ENCODE measurements around the gene MYO1B.

MYO1B gene

DNA sequence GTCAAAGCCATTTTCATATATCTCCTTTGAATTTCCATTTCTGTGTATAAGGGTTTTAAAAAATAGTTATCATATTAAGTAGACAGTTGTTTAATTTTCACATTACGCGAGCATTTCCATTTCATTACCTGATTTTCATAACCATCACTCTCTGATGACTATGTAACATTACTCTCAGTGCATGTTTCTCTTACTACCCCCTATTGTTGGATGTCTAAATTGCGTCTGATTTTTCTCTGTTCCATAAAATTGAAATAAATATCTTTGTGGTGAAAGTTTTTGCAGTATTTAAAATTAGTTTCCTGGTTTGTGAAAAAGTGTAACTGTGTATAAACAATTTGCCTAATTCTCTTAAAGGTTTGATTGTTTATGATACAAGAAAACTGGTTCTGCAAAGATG, 123.8 kb downstream of the MYO1B start:
- DNase-seq = no peak

DNA sequence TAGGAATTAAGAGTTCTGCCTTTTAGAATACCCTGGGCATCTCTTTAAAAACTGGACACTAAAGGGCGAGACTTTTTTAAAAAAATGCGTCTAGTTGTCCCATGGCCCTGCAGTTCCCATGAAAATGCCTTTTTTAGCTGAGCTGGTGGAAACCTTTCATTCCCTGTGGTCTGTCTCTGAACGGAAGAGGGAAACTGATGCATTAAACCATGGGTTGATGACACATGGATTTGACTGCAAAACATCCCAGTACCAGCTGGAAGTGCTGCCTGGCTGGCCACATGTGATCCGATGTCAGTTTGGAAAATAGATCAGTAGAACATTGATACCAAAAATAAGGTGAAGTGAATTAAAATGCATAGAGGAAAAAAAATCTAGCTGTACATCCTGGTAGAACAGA, 129.2 kb downstream of the MYO1B start:
- no peak for DNase-seq

DNA sequence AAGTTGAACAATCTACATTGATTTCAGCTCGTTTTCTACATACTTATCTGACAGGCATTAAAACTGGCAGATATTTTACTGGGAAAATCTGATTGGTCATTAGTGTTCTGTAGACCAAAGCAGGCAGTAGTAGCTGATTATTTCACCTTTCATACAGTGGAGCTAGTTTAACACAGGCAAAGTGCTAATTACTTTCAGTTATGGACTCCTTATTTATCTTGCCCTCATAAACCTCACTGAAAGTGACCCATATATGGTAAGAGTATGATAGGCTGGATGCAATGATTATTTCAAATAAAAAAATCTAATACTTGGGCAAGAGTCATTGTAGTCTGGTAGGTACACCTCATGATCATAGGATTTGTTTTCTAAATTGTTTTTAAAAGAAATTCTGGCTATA, 129.7 kb downstream of the MYO1B start:
- no peak for DNase-seq

DNA sequence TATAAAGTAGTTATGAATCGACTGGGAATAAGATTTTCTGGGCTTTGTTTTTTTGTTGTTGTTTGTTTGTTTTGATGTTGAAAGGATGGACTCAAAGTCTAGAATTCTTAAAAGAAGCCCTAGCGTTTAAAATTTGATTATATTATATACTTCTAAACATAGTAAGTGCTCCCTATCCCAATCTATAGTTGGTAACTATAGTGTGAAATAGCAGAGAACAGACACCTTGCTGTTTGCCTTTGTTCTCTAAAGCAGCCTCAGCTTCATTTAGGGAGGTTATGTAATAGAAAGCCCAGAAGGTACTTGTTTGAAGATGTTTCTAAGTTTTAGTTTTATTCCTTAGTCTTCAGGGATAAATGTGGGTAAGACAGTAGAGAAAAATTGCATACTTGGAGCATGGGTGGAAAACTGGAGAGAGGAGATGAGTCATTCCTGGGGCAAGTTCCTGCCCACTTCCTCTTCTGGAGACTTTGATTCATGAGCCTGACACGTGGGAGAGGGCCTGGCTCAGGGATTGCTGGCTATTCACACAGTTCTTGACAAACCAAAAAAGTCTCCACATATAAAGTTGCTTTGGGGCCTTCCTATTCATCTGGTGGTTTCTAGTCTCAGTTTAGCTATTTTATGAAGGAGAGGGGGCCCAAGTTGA, 131.9 kb downstream of the MYO1B start:
- peak; percentile 84 for DNase-seq

DNA sequence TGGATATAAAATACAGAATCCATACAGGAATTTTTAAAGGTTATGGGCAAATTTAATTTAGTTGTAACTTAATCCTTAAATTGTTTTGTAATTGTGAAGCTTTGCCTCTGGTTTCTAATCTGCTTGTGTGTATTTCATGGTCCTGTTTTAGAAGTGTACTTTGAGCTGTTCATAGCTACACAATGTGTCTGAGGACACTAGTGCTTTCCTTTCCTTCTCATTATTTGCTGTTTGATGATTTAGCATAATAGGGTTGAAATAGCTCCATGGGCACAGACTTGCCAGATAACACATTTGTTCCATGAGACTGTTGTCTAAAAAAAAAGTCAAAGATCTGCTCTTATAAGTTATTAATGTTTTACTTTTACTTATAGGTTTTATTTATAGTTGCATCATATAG, 134.2 kb downstream of the MYO1B start:
- no peak for DNase-seq

DNA sequence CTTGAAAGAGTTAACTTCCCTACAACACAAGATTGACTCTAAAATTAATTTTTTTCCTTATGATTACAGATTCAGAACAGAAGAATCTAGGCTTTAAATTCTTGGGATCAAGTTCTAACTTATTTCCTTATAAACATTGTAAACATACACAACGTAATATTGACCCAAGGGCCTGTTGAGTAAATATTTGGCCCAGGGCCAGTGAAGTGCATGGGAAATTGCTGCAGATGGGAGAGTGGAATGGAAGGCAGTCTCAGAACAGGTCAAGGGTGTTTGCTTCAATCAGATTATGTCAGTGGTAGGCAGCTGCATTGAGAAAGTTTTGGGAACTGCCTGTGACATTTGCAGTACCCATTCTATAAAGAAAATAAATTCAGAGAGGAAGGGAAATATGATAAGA, 137.6 kb downstream of the MYO1B start:
- DNase-seq = no peak

DNA sequence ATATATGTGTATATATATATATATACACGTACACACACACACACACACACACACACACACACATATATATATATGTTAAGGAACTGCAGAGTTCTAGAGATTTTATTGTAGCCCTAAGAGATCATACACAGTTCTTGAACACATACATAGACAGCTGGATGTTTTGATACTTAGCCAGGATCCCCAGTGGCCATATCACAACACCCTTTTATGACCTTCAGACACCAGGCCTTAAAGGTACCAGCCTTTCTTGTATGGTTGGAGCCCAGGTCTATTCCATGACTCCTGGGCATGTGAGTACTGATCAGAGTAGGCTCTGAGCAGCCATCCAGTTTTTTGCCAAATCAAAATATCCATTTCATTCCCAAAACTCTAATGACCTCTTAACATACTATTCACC, 138.3 kb downstream of the MYO1B start:
- no peak for DNase-seq

DNA sequence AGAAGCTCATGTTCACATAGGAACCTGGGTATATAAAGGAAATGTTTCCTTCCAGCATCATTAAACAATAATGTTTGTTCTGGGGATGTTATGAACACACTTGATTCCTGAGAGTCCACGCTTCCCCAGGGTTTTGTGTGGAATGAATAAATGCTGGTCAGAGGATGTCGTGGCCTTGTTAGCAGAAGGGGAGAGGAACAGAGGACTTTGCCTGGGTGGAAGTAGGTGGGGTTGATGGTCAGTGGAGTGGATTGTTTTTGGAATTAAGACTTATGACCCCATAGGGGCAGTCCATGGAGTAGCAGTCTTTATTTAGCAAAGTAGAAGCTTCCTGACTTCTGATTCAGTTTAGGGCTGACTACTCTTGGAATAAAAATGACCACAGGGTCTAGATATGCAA, 139.6 kb downstream of the MYO1B start:
- DNase-seq = no peak

DNA sequence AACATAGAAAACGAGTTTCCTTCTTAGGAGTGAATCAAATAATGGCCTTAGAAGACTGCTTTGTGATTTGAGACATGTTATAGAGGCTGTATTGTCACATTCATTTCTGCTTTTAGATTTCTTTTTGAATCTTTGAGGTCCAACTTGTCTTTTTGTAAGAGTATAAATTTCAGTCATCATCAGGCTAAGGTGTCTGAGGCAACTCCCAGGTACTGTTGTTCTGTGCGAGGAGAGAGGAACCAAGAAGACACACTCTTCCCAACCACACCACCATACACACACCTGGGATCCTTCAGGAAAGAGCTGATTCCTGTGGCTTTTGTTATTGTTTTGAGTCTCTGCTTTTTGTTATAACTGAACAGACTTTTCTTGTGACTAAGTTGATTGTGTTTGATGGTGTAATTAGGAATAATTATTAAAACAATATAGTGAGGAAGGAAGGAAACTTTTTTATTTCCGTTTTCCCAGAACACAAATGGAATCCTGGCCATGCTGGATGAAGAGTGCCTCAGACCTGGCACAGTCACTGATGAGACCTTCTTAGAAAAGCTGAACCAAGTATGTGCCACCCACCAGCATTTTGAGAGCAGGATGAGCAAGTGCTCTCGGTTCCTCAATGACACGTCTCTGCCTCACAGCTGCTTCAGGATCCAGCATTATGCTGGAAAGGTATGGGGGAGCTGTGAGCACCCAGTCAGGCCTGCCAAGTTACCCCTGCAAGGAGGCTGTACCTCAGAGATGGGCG, 140.4 kb downstream of the MYO1B start:
- no peak for DNase-seq

DNA sequence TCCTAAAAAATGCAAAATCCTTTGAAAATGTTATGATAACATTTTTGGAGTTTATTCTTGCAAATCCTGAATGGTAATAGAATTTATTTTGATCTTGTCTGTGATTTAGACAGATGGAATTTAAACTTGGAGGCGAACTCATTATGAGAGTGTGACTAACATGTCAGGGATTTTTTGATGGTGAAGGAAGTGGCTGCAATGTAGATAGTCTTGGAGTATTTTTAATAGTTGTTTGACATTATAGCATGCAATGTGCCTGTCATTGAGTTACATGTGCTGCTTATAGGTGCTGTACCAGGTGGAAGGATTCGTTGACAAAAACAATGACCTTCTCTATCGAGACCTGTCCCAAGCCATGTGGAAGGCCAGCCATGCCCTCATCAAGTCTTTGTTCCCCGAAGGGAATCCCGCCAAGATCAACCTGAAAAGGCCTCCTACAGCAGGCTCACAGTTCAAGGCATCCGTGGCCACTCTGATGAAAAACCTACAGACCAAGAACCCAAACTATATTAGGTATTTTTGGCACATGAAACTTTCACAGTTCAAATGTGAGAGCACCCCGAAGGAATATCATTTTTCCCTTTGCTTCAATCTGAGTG, 141.8 kb downstream of the MYO1B start:
- DNase-seq = no peak

DNA sequence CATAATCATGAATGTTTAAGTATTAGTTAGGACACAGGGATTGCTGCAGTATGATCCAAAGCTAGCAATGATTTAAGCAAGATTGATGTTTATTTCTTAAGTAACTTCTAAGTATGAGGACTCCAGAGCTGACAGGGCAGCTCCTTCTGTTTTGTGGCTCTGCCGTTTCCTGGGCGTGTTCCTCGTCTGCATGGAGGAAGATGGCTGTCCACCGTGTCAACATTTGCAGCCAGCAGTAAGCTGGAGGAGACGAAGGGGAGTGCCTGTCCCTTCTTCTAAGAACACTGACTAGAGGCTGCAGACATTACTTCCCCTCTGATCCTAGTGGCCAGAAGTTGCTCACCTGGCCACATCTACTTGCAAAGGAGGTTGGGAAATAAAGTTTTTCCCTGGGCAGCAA, 144.1 kb downstream of the MYO1B start:
- DNase-seq = no peak

DNA sequence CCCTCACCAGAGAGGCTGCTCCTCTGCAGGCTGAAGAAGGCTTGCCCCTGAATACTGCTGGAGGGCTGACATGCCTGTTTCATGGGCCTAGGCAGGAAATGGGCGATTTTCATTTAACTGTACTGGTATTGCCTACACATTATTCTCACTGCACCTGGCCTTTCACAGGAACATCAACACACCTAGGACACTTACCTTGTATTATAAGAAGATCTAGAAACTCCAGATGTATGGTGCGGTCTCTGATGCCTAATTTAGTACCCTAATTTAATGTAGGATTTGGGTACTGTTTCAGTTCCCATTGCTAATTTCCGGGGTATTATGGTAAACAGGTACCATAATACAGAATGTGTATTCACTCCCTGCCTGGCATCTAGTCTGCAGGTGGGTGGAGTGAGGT, 146.0 kb downstream of the MYO1B start:
- no peak for DNase-seq

DNA sequence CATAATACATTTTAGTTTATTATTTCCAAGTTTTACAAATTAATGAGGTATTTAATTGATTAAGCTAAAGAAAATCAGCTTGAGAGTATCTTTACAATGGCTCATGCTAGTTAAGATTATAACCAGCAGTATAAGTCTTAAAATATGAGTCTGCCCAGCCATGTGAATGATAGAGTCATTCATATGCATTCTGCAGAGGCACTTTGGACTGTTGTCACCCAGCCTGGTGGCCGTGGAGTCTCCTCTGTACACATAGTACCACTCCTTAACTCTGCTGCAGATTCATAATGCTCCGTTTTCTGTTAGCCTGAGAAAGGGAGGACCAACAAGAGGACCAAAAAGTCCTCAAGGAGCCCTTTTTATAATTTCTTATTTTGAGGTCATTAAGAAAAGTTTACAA, 148.8 kb downstream of the MYO1B start:
- DNase-seq = no peak

DNA sequence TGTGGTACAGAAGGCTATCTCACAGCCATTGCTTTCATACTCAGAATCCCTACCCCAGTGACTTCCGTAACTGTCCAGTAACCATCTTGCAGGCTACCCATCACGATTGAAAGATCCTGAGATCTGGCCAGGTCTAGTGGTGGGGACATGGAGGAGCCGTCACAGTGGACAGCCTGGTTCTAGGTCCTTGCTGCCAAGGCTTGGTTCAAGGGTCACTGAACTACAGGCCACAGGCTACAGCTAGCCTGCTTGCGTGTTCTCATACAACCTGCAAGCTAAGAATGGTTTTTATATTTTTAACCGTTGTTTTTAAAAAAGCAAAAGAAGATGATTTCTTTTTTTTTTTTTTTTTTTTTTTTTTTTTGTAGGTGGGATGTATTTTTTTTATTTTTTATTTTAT, 151.6 kb downstream of the MYO1B start:
- no peak for DNase-seq

DNA sequence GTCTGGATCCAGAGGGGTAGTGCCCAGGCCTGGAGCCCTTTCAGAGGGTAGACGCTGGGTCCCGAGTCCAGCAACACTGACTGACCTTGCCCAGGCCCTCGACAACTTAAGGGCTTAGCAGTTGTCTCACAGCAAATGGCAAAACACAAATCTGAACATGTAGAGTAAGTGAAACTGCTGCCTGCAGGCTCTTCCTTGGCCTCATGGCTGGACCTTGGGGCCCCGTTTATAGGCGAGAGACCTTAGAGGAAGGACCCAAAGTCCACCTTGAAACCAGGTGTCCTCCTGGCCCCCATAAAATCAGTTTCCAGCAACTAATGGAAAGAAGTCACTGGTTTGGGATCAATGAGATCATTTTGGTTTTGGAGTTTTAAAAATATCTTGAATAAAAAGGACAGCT, 154.4 kb downstream of the MYO1B start:
- DNase-seq = no peak

DNA sequence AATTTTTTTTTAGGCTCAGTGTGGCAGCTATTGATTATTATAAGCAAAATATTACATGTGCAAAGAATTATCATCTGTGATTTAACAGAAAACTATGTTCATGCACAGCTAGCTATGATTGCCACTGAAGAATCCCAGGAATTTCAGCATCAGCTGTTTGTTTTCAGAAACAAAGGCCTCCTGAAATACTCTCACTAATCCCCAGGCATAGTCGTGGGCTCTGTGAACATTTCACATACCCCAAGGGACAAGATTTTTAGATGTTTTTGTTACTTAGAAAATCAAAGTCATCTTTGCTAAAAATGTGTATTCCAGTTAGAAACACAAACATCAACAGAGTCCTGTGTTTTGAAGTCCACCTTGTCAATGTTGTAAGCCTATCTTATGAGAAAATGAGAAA, 156.1 kb downstream of the MYO1B start:
- DNase-seq = no peak

DNA sequence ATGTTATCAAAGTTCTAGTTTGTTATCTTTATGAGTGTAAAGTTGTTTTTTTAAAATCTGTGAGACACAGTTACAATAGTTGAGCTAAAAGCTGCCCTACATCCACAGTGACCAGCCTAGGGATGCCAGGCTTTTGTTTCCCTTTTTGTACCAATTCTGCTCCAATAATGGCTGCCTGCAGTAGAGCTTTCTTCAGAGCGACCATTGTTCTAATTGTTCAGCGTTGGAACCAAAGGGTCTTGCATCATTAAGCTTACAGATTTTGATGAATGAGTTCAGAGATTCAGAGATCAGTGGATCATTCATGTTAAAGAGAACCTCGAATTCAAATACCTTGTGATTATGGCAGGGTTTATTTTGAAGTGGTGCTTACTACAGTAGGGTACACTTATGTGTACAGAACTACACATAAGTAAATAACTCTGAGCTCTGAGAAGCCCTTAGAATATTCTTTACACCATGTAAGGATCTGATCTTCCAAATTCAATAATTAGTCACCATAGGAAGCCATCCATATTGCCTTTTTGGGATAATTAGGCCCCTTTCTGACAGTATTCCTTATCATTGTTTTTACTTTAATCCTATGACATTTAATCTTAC, 157.9 kb downstream of the MYO1B start:
- DNase-seq = no peak

DNA sequence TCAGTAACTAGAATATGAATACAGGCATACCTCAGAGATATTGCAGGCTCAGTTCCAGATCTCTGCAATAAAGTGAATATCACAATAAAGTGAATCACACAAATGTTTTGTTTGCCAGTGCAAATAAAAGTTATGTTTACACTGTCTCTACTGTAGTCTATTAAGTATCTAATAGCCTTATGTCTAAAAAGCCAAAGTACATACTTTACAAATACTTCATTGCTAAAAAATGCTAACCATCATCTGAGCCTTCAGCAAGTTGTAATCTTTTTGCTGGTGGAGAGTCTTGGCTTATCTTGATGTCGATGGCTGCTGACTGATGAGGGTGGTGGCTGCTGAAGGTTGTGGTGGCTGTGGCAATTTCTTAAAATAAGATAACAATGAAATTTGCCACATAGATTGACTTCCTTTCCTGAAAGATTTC, 159.4 kb downstream of the MYO1B start:
- no peak for DNase-seq

DNA sequence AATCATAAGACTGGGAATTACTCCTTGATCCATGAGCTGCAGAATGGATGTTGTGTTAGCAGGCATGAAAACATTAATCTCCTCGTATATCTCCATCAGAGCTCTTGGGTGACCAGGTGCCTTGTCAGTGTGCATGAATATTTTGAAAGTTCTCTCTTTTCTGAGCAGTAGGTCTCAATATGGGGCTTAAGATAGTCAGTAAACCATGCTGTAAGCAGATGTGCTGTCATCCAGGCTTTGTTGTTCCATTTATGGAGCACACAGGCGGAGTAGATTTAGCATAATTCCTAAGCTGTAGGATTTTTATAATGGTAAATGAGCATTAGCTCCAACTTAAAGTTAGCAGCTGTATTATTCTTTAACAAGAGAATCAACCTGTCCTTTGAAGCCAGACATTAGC, 160.3 kb downstream of the MYO1B start:
- DNase-seq = no peak

DNA sequence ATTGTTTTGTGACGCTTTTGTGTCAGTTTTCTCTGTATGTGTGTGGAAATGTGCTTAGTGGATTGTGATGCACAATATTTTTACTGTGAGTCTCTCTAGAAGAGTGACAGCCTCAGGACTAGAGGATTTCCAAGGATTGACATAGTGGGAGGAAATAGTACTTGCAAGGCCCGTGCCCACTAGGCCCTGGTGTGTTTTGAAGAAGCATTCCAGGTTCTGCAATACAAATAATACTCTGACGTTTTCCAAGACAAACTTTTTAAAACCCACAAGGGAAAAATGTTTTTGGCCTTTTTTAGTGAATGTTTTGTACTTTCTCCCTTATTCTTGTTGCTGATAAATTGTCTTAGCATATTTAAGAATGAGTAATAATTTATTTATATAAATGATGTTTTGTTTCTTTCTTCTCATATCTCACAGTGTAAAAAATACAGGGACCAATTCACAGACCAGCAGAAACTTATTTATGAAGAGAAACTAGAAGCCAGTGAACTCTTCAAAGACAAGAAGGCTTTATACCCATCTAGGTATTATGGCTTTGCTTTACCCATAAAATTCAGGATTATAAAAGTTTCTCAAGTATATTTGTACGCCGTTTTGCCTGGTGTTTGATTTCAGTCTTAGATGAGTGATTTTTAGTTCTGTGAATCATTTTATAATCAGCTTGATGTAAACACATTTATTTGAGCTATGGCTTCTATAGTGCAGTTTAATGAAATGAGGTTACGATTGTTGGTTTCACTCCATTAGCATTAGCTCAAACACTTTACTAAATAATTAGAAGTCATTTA, 165.6 kb downstream of the MYO1B start:
- no peak for DNase-seq

DNA sequence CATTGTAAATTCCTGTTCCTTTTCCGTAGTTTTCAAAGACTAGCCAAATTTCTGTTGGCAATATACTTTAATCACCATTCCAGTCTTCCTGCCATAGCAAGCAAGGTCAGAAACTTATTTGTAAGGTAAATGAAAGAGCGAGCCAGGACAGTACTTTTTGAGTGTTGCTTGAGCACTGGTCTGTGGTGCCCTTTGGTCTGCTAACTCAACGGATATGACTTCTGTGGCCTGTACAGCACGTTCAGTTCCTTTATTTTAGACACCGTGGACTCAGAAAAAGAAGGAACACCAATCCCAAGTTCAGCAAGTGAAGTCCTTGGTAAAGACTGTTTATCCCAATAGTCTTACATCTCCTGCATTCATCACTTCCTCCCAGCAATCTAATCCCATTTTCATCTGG, 166.3 kb downstream of the MYO1B start:
- no peak for DNase-seq

DNA sequence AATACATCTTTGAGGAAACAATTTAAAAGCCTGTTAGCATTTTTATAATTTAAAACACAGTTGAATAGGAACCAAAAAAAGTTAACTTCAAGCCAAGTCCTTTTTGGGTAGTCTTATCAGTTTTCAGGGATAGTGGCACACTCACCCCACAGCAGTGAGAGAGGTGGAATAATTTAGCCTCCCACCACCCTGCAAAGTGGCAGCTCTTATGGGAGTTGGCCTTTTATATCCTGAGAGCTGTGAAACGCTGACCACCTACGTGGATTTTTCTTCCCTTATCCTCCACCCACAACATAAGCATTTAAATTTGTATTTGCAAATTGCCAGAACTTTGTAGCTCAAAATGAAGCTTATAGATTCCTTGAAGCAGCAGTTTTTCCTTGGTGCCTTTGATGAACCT, 167.1 kb downstream of the MYO1B start:
- no peak for DNase-seq

DNA sequence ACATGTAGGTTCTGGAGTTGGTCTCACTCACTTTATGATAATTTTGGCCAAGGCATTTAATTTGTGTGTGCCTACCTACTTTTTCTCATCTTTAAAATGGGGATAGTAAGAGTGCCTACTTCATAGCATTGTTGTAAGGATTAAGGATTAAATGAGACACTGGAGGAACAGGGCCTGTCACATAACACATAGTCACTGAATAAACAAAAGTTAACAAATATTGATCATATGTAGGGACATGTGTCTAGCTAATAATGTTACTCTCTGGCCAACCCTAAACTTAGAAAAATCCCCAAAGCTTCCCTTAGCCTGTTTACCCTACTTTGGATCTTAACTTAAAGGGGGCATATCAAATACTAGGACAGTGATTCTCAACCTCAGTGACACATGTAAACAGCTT, 169.9 kb downstream of the MYO1B start:
- DNase-seq = no peak

Data from femur (tissue), 1 donor.